Jurkat, Clone E6-1 (cell line): Measurements from ENCODE around the gene ENG.
A peak's percentile ranks its signal among the peaks of the same experiment; 100 is the strongest.
"Not testable (repeated sequence)": the region's sequence is repeated elsewhere in the genome, so short reads cannot be mapped to it uniquely, and the experiment has no call there.

Experiments used
- DNase-seq: peaks from one replicate; pipeline ENCODE4 v3.0.0-alpha.2; 2011; ENCODE audit warnings: low read depth, low spot score
- H3K4me3 ChIP-seq: 2 replicates; pipeline ENCODE4 v1.5.1; 2011; ENCODE audit warnings: mild to moderate bottlenecking, low read length, control low read depth, moderate library complexity

Gene ENG

DNA sequence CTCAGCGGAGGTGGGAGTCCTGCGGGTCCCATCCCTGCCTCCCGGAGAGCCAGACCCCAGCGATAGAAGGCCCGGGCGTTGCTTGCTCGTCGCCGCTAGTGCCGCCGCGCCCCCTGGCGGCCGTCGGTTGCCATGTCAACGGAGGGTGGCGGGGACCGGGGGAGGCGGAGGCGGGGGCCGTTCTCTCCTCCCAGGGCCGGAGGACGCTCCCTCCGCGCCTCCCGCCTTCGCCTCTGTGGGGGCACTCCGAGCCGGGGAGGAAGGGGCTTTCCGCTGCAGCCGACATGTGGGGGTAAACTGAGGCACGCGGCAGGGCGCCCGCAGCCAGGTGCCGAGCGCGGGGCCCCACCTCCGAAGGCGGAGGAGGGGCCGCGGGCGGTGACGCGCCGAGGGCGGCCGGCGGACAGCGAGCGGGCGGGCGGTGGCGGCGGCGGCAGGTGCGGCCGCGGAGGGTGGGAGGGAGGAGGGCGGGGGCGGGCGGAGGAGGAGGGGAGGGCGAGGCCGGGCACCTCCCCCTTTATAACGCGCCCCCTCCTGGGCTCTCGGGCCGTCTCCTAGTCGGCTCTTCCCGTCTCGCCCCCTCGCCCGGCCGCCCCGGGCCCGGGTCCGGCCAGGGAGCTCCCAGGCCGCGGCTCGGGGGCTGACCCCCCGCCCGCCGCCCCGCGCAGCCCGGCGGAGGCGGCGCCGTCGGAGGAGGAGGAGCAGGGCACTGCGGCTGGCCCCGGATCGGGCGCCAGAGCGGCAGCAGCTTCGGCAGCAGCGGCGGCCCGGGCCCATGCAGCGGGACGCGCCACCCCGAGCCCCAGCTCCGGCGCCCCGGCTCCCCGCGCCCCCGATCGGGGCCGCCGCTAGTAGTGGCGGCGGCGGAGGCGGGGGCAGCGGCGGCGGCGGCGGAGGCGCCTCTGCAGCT lies 69.2 kb downstream of the ENG start:
- DNase-seq, result peak; percentile 74
- peak overlapping the region; percentile 51 for H3K4me3 ChIP-seq

DNA sequence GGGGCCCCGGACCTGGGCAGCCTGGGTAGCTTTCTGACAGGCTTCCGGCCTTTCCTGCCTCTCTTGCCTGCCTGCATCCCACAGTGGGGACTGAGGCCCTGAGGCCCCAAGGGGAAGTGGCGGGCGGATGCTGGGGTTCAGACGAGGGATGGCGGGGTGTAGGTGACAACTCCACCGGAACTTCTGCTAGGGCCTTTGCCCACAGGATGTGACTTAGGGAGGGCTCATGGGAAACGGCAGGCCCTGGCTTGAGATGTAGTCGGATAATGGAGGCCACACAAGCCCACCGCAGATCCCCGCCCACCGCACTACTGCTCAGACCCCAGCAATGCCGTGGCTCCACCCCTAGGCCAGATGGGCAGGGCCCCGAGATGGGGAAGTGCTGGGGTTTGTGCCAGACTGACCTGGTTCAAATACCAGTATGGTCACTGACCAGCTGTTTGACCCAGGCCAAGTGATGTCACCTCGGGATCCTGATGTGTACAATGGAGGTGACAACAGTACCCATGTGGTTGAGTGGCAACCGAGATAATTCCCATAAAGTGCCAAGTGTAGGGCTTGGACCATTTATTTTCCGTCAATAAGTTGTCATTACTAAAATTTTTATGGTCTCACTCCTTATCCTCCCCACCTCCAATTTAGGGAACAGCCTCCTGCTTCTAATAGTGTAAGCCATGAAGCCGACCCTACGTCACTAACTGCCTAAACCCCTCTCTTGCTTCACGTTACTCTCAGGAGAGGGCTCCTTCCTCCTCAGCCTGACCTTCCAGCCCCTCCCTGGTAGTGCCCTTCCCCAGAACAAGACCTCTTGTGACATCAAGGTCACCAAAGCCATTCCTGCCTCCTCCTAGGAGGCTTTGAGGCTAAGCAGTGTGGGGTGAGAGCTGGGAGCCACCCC lies 71.1 kb downstream of the ENG start:
- DNase-seq, result peak; percentile 89
- H3K4me3 ChIP-seq, result peak overlapping the region; percentile 40

DNA sequence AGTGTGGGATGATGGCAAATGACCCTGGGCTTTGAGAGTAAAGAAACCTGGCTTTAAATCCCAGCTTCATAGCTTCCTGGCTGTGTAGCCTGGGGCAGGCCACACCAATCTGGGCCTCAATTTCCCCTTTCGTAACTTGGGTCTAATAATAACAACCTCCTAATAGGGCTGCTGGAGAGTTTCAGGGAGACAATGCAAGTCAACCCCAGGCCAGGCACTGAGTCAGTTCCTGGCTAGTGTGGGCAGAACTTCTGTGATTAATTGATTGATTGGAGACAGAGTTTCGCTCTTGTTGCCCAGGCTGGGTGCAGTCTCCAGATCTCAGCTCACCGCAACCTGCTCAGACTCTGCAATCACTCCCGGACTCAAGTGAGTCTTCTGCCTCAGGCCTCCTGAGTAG lies 72.7 kb downstream of the ENG start:
- H3K4me3 ChIP-seq, result no peak overlapping the region
- DNase-seq, result no peak

DNA sequence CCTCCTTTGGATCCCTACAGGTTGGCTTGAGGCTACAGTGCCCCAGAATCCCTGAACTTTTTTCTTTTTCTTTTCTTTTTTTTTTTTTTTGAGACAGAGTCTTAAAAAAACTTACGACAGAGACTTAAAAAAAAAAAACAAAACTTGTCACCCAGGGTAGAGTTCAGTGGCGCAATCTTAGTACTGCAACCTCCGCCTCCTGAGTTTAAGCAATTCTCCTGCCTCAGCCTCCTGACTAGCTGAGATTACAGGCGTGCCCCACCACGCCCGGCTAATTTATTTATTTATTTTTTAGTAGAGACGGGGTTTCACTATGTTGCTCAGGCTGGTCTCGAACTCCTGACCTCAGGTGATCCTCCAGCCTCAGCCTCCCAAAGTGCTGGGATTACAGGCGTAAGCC lies 73.5 kb downstream of the ENG start:
- DNase-seq, H3K4me3 ChIP-seq: not testable (repeated sequence)

DNA sequence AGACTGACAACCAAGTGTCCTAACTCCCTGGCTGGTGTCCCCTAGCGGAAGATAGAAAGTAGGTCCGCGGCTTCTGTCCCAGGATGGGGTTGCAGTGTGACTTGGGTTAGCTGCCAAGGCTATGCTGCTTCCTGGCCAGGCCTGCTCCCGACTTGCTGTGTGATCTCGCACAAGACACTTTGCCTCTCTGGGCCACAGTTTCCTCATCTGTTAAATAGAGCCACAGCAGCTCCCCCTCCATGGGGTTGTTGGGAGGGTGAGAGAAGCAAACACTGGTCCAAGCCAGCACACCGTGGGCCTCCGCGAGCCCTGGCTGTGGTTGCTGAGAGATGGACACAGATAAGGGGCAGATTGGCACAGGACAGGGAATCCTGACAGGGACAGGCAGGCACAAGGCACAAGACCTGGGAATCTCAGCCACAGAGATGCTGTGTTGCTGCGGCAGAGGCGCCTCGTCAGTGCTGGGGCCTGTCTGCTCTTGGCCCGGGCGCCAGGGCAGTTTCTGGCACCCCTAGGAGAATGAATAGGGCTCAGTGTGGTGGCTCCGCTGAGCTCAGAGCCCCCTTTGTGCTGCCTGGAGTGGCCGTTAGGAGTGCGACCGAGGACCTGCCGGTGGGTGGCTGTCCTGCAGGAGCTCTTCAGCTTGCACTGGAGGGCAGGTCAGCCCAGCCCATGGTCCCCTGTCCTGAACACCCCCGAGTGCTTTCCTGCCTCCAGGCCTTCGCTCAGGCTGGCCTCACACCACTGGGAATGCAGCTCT lies 74.2 kb downstream of the ENG start:
- no peak for DNase-seq
- no peak overlapping the region for H3K4me3 ChIP-seq

DNA sequence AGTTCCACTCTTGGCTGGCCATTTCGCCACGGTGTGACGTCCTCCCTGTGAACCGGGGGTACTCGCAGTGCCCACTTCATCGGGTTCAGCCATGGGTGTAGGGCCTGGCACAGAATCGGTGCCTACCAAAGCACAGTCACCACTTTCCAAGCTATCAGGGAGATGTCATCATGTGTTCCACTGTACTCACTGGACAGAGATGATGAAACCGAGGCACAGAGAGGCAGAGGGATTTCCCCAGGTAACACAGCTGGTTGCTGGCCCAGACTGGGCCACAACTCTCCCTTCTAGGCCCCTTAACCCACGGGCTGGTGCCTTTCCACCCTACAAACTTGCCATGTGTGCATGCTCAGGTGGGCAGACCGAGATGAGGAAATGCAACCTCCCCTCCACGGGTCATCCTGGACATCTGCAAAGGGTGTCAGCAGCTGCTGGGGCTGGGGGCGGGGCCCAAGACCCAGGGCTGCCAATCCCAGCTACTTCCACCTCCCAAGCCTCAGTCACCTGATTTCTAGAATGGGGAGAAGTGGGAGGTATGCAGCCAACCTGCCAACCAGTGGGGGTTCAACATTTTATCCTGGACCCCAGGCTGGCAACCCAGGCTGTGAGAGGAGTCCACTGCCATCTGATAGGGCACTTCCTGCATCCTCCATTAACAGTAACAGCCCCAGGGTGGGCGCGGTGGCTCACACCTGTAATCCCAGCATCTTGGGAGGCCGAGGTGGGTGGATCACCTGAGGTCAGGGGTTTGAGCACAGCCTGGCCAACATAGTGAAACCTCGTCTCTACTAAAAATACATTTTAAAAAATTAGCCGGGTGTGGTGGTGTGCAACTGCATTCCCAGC lies 75.1 kb downstream of the ENG start:
- no peak for DNase-seq
- H3K4me3 ChIP-seq, result peak overlapping the region; percentile 79

DNA sequence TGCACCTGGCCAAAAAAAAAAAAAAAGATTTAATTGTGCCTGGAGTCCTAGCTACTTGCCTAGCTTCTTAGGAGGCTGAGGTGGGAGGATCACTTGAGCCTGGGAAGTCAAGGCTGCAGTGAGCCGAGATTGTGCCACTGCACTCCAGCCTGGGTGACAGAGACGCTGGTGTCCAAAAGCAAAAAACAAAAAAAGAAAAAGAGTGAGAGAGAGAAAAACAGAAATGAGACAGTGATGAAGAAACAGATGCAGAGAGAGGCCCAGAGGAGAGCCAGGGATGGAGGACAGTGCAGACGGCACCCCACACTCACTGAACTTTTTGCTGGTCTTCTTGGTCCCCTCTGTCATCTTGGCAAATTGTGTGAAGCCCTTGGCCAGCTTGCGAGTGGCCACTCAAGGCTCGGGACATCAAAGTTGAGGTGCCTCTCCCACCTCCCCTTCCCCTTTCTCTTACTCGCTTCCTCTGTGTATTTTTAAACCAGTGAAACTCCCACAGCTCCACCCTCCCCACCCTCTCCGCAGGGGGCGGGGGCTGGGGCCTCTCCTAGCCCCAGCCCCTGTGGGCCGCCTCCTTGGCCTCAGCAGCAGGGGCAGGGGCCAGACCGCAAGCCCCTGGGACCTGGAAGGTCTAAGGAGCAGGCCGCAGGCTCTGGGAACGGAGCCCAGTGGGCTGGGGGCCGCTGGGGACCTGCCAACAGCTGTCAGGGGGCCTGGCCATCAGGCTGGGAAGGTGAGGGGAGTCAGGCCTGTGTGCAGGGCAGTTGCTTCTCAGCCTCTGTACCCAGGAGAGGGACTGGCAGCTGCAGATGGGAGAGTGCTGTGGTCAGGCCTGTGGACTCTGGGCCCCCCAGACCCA lies 76.0 kb downstream of the ENG start, which contains the start of gene SH2D3C:
TSS of gene SH2D3C (minus strand) at position 387 of the 856 bp plus-strand sequence. CDS start at position 348, 39 bp downstream.
- H3K4me3 ChIP-seq, result peak within 1 kb of the TSS; percentile 79

DNA sequence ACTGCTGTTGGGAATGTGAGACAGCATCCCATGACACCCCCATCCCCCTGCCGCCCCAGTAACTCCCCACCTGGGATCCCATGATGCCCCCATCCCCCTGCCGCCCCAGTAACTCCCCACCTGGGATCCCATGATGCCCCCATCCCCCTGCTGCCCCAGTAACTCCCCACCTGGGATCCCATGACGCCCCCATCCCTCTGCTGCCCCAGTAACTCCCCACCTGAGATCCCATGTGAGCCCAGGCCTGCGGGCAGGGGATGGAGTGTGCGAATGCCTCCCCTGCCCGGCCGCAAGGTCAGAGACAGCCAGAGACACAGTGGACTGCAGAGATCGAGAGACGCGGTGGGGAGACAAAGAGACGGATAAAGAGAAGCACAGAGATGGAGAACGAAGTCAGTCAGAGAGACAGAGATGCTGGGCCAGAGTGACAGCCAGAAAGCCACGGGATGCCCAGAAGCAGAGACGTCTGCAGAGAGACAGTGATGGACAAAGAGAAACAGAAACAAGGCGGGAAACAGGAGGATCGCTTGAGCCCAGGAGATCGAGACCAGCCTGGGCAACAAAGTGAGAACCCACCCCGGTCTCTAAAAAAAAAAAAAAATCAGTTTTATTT lies 77.0 kb downstream of the ENG start:
- no peak for DNase-seq
- peak overlapping the region; percentile 79 for H3K4me3 ChIP-seq

More for the DNA sequence above, 76.0 kb downstream of the ENG start, which contains the start of gene SH2D3C:
- DNase-seq, result no peak

DNA sequence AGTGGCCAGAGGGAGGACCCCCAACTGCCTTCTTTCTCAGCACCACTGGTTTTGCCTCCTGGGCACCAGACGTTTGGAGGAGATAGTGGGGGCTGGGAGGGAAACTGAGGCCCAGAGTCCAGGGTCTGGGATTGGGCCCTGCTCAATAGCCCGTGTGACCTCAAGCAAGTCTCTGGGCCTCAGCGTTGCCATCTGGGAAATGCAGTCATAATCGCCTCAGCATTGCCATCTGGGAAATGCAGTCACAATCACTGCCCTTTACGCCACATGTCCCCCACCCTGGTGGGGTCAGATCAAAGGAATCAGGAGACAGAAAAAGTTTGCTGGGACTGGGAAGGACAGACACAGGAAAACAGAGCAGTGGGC lies 77.6 kb downstream of the ENG start:
- no peak for DNase-seq
- peak overlapping the region; percentile 79 for H3K4me3 ChIP-seq

DNA sequence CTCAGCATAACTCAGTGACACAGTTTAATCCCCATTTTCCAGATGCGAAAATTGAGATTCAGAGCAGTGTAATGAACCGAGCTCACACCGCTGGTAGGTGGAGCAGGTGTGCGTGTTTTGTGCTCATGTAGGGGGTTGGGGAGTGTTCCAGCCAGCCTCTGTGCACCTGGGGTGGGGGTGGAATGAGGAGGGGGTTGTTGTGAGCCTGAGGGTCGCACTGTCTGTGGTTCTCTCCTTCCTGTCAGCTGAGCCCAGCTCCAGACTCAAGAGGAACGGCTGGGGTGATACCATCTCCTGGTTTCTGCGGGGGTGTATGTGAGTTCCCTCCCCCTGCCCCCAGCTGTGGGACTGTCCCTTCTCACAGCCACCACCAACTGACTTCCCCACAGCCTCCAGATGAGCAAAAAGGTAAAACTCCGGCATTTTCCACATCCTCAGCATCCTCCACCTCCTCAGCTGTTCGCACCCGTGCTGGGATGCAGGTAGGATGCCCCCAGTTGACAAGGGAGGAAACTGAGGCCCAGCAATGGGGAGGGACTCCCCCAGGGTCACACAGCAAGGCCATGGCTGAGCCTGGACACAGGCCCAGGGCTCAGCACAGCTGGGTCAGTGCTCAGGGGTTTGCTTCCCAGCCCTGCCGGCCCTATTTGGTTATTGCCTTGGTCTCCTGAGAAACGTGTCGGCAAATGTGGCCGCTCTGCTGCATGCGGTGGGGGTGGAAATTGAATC lies 78.1 kb downstream of the ENG start:
- peak overlapping the region; percentile 79 for H3K4me3 ChIP-seq
- DNase-seq, result peak; percentile 99

DNA sequence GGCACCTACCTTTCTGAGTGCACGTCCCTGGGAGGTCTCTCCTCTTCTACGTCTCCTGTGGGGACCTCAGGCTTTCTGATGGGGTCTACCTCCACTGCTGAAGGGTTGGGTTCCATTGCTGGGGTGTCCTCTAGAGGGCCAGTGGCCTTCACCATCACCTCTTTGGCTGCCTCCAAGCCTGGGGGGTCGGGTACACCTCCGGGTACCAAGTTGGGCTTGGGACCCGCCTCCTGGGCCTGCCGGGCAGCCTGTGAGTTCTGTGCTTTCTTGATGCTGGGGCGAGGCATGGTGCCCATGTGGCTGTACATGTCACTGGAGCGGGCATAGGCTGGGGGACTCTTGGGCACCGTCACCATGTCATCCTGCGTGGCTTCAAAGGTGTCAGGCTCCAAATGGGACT lies 80.5 kb downstream of the ENG start:
- no peak overlapping the region for H3K4me3 ChIP-seq
- DNase-seq, result no peak

DNA sequence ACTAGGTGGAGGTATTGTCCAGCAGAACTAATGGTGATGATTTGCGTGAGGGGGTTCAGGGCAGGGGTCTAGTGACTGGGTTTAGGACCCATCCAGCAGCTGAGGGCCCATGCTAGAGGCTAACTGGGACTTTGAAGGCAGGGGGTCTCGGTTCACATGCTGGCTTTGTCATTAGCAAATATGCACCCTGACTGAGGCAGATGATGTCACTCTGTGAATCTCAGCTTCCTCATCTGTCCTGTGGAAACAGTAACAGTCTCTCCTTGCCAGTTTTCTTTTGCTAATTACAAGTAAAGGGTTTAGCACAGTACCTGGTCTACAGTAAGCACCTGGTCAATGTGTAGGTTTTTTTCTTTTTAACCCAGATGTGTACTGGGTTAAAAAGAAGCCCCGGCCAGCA lies 81.2 kb downstream of the ENG start:
- no peak overlapping the region for H3K4me3 ChIP-seq
- no peak for DNase-seq

DNA sequence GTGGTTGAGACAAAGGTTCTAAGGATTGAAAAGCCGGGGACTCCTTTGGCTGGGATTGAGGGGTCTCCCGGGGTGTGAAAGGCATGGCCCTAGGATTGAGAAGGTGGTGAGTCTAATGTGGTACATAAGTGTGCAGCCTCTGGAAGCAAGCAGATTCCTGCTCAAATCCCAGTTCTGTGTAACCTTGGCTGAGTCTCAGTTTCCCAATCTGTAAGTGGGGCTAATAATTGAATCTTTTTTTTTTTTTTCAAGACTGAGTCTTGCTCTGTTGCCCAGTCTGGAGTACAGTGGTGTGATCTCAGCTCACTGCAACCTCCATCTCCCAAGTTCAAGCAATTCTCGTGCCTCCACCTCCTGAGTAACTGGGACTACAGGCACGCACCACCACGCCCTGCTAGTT lies 81.9 kb downstream of the ENG start:
- DNase-seq, result no peak
- no peak overlapping the region for H3K4me3 ChIP-seq

DNA sequence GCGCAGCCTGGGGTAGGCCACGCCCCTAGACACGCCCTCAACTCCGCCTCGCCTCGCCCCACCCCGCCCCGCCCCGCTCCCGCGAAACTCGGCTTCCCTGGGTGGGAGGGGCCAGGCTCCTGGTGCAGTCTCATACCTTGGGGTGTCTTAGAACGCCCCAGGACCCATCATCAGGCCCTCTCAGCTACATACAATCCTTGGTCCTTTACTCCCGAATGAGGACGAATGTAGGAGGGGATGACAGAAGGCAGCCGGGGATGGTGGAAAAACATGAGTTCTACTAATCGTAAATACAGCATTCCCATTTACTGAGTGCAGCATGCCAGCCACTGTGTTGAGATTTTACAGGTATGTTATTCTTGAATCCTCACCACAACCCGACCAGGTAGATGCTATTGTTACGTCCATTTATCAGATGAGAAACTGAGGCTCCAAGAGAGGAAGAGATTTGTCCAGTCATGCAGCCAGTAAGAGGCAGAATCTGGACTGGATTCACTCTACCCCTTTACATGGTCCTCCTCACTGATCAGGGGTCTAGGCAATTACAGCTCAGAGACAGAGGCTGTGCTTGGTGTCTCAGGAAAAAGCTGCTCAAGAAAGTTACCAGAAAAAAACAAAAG lies 82.8 kb downstream of the ENG start:
- no peak for DNase-seq
- H3K4me3 ChIP-seq, result peak overlapping the region; percentile 25

DNA sequence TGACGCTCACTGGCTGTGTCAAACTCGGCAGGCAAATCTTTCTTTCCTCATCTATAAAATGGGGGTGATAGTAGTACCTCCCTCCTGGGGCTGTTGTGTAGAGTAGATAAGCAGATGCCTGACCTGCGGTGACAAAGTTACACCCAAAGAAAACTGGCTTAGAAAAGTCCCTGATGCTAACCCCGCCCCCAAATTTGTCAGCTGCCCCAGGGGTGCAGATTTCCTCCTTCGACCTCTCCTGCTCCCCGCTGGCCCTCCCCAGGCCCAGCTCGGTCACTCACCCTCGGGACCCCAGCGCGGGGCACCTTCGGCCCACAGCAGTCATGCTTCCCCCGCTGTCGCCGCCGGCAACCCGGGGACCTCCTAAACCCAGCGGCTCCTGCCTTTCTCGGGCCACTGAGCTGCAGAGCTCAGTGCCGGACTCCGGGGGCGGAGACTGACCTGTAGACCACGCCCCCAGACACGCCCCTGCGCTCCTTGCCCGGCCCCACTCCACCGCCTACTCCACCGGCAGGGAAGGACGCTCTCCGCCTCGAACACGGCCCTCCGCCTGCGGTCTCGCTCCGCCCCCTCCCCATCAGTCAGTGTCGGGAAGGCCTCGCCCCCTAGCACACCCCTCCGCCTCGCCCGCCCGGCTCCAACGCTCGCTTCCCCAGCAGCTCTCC lies 83.4 kb downstream of the ENG start:
- DNase-seq, result peak; percentile 94
- peak overlapping the region; percentile 42 for H3K4me3 ChIP-seq

DNA sequence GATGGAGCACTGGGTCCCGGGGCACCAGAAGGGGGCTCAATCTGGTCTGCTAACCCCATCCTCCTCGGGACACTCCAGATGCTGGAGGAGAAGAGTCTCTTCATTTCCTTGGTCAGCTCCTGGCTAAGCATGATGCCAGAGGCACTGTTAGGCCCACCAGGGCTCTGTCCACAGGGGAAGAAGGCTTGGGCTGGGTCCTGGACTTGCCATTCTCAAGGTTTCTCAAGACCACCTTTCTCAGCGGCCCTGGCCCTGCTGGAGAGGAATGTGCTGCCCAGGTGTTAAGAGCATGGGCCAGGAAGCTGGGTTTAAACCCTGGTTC lies 83.9 kb downstream of the ENG start:
- no peak for DNase-seq

More for the DNA sequence above, 83.9 kb downstream of the ENG start:
- H3K4me3 ChIP-seq, result peak overlapping the region; percentile 42
